GM19438 (cell line): ENCODE data around the gene LINC01488.

Source experiments
- ATAC-seq: cut with Tn5 transposase; IDR thresholded peaks from one replicate; pipeline ENCODE4 v1.9.1; 2021; ENCODE audit warnings: low read depth; ENCODE audit not compliant: unreplicated experiment

LINC01488 gene

DNA sequence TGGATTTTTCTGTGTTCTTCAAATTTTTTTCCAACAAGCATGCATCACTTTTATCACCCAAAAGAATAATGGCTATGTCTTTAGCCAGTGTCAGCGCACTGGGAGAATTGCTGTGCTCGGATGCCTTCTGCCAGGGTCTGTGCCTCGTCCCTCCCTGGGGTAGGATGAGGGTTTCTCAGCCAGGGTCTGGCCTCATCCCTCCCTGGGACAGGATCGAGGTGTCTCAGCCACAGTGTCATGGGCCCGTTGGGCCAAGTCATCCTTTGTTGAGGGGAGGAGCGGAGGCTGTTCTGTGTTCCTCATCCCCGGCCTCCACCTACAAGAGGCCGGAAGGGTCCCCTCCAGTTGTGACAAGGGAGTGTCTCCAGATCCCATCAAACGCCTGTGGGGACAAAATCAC, 22.7 kb downstream of the LINC01488 start:
- ATAC-seq, result no peak

DNA sequence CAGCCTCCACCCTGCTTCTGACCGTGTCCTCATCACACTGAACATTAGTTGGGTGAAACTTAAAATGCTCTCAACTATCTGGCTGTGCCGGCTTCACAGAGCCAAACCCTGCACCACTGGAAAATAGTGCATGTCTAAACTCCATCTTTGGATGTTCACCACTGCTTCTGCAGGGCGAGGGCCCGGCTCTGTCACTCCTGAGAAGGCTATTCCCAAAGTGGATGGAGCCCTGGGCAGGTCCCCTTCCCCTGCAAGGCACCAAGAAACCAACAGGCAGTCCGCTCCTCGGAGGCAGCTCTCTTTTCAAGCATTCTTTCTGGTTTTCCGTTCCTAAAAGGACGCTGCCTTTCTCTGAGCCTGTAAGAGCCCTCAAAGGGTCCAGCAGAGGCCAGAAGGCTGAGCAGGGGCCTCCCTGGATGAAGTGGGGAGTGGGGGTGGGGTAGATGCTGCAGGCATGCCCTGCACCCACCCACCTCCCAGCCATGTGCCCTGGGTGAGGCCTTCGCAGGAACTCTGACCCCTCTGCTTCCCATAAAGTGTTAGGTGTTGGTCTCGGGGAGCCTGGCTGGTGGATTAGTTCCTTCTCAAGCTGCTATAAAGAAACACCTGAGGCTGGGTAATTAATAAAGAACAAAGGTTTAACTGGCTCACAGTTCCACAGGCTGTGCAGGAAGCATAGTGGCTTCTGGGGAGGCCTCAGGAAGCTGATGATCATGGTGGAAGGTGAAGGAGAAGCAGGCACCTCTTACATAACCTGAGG, 23.3 kb downstream of the LINC01488 start:
- no peak for ATAC-seq

DNA sequence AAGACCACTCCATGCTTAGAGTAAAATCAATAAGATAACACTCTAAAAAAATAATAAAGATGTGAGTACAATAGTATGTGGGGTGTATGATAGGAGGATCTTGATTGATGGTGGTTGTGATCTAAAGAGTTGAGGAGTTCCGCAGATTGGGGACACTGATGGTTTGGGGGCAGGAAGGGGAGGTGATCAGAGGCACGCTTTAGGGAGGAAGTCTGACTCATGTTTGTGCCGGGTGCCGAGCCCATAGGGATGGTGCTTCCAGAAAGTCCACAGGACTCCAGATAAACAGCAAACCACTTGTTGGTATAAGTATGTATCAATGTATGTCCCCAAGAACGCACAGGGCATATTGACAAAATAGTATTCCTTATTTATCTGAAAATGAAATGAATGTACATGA, 27.5 kb downstream of the LINC01488 start:
- no peak for ATAC-seq

DNA sequence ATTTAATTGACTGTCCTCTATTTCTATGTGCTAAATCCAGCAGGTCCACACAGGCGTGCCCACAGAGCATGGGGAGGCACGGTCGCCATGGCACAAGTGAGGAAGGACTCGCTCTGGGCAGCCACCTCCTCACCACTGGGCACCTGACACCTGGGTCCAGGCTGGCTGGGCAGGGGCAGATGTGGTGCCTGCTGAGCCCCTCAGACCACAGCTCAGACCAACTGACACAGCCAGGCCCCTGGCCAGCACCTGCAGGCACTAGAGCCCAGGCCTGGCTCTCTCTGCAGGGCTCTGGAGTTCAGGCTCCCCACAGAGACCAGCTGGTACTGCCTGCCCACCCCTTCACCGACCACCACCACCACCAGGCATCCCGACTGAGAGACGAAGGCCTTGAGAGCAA, 27.9 kb downstream of the LINC01488 start:
- ATAC-seq, result no peak

DNA sequence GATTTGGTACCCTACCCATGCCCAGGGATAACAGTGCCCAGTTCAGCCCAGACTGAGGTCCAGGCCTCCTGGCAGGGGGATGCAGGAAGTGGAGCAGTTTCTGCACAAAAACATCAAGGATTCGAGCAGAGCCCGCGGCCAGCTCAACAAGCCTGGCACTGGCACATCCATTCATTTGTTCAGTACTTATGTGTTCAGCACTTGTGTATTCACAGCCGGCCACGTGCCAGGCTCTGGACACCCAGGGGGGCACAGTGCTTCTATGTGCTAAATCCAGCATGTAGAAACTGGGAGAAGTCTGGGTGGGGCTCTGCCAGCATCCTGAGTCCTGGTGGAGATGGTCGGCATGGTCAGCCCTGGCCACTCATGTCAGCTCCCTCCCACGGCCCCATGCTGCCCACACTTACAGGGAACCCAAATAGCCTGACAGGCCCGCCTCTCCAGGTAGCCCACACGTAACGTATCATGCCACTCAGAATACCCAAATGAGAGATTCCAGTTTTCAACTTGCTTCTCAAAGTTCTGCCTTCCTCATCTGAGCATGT, 28.5 kb downstream of the LINC01488 start:
- no peak for ATAC-seq

DNA sequence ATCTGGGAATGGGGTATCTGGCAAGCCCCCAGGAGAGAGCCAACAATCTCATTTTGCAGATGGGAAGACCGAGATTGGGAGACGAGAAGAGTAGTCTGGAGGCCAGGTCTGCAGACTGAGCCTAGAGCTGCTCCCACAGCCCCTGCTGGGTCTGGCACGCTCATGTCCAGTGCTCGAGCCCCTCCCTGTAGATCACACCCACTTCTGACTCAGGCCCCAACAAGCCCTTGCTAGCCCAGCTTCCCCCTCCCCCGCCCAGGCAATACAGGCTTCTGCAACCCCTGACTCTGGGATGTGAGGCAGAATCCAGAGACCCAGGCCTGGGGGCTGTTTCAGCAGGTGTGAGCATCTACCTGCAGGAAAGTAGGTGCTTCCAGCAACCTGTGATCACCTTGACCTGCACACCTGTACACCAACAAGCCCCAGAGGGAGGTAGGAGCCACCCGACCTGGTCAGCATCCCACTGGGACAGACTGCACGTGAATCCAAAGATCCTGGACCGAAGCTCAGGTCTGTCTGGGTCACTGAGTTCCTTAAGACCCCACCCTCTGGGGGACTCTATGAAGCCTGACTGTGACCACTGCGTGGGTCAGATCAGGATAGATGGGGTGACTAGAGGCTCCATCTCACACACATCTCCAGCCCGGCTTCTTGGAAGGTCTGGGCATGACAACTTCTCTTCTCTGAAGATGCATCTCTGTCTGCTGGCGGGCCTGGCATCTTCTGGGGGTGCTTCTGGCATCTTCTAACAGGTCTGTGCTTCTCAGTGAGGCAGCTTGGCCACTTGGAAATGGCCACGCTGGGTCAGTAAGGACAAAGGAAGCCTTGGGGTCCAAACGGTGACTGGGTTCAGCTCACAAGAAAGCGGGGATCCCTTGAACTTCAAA, 29.3 kb downstream of the LINC01488 start:
- no peak for ATAC-seq

DNA sequence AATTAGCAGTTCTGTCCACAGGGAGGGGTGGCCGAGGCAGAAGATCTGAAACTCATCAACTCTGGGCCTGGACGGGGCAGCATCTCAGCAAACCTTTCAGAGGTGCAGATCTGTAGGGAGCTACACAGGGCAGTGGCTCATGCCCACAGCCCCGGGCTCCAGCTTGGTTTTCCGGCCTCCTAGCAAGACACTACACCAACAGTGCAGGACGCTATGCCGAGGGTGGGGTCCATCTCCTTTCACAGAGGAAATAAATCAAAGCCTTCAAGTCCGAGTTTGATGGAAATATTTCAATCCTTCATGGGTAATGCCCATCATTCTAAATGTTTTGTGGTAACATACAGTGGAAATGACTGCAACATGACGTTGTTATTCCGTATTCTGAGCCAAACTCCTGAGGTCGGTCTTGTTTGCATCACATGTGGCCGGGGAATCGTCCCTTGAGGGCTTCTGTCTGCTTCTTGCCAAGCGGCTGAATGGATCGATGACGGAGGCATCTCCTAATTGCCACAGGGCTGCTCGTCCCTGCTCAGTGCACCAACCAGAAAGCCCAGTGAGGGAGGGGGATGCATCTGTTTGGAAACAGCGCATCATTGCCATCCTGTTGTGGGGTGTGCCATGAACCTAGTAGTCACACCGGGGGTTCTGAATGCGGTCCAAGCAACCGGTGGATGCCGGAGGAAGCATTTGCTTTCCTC, 30.0 kb downstream of the LINC01488 start:
- no peak for ATAC-seq

DNA sequence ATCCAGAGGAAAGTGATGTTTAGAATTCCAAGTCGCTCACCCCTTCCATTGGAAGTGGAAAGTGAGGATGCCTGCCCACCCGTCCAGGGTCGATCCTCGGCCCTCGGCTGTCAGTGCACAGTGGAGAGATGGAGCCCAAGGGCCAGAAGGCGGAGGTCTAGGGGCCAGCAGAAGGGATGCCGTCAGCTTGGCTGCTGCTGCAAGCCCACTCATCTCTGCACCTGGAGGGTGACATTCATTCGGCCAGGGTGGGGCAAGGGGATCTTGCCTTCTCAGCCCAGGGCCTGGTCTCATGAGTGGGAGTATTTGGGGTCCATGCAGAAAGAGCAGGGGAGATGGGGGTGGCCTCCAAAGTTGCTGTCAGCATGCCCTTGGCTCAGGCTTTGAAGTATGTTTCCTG, 30.7 kb downstream of the LINC01488 start:
- ATAC-seq, result no peak

DNA sequence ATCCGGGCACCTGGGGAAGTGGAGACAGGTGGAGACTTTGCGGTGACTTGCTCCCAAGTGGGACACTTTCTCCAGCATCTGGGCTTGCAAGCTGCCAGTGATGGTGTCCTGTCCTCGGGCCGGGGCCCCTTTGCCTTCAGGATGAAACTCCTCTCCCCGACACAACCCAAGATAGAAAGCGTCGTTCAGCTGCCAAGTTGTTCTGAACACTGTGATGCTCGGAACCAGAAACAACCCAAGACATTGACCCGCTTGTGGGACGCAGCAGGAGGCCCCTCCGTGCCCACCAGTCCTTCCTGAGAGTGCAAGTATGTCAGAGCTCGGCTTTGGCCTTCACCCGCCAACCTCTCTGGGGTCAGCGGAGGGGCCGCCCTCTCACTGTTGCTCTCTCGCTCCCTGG, 31.3 kb downstream of the LINC01488 start:
- ATAC-seq, result no peak

DNA sequence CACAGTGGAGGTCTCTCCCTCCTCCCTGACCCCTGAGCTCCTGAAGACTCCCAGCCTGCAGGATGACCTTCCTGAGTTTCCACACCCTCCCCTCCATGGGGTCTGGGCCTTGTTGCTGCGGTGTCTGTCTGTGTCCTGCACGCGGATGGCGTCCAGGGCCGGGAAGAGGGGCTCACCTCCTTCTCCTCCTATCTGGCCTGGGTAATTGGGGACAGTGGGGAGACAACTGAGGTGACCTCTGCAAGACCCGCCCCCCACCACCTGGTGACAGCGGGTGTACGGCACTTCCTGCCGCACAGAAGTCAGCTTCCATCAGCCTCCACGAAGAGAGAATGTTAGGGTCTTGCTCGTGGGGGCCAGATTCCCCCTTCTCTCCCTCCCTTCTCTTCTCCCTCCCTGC, 31.7 kb downstream of the LINC01488 start:
- no peak for ATAC-seq

DNA sequence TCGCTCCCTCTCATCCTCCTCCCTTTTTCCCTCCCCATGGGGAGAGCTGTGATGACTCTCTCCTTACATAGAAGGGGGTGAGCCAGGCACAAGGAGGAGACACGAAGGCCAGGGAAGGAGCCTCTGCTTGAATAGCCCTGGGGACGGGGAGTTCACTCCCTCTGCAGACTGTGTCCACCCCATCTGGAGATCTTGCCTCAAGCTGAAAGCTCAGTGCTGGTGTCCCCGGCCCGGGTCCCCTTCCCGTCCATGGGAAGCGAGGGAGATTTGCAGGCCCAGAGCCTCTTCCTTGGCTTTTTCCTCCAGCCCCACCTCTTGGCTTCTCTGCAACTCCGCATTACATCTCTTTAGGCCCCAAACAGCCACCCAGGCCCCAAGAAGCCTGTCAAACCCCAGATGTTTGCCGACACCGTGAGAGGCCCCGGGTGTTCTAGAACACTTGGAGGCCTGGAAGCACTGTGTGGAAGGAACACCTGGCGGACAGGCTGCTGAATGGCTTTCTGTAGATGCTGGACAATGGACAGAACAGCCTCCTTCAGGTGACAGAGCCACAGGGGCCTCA, 32.3 kb downstream of the LINC01488 start:
- no peak for ATAC-seq

DNA sequence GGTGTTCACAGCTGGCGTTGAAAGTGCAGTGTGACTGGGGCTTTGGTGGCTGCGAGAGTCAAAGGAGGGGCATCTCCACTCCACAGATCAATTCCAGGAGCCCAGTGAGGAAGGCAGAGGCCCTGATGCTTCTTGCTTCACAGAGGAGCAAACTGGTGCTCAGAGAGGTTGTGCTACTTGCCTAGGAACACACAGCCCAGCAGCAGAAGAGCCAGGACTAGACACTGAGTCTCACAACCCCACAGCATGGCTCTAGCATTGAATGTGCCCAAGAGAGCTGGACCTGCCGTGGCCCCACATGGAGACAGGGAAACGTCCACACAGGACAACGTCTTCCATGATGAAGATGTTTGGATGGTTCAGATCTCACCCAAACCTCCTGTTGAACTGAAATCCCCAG, 33.3 kb downstream of the LINC01488 start:
- no peak for ATAC-seq

DNA sequence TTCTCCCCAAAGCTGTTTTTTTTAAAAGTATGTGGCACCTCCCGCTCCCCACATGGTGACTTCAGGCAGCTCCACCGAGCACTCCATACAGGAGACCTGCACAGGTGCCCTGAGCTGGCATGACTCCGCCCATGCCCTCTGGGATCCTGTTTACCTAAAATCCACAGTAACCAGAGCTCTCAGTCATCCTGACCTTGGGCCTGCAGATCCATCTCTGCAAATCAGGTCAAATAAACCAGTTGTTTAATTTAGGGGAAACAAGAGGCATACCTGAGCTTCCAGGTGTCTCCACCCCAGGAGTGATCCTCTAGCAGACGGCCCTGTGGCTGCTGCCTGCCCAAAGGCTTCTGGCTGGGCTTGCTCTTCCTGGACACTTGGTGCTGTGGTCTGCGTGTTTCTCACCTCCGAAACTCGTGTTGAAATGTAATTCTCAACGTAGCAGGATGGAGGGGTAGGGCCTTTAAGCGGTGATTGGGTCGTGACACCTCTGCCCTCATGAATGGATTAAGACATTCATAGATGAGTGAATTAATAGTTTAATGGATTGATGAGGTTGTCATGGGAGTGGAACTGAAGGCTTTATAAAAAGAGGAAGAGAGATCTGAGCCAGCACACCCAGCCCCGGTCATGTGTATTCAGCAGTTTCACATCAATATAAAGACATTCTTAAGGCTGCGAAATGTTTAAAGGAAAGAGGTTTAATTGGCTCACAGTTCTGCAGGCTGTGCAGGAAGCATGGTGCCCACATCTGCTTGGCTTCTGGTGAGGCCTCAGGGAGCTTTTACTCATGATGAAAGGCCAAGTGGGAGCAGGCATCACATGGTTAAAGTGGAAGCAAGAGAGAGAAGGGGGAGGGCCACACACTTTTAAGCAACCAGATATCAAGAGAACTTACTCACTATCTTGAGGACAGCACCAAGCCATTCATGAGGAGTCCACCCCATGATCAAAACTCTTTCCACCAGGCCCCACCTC, 34.1 kb downstream of the LINC01488 start:
- ATAC-seq, result no peak

DNA sequence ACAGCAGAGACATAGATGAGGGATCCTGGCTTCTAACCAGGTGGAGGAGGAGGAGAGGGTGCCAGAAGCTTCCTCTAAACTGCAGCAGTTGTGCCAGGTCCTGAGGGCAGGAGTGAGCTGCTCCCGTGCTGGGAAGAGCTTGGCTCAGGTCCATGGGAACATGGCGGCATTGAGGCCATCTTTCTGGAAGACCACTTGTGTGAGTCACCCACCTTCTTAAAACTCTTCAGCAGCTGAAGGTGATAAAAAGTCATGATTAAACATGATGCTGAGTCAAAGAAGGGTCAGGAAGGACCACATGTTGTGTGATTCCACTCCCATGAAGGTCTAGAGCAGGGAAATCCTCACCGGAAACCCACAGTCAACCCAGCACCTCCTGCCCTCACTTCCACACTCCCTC, 35.1 kb downstream of the LINC01488 start:
- ATAC-seq, result no peak

DNA sequence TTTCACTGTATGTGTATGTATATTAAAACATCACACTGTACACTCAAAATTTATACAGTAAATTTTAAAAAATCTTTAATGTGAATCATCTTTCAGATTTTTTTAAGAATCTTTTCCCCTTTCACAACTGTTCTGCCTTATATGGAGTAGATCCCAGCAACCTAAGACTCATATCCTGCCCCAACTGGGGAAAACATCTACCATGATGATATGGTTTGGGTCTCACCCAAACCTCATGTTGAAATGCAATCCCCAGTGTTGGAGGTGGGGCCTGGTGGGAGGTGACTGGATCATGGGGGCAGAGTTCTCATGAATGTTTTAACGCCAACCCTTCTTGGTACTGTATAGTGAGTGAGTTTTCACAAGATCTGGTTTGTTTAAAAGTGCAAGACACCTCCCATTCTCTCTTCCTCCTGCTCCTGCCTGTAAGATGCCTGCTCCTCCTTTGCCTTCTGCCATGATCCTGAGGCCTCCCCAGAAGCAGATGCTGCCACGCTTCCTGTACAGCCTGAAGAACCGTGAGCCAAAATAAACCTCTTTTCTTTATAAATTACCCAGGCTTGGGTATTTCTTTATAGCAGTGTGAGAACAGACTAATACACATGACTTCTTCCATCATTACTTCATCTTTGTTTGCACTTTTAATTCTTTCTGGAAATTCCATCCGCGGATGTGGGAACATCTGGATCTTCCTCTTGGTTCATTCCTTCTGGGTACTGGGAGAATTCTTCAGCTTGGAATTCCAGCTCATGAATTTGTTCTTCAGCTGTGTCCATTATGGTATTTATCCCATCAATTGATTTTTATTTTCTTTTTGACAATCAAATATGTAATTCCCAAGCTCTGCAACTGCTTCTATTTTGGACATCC, 36.9 kb downstream of the LINC01488 start:
- ATAC-seq, result no peak

DNA sequence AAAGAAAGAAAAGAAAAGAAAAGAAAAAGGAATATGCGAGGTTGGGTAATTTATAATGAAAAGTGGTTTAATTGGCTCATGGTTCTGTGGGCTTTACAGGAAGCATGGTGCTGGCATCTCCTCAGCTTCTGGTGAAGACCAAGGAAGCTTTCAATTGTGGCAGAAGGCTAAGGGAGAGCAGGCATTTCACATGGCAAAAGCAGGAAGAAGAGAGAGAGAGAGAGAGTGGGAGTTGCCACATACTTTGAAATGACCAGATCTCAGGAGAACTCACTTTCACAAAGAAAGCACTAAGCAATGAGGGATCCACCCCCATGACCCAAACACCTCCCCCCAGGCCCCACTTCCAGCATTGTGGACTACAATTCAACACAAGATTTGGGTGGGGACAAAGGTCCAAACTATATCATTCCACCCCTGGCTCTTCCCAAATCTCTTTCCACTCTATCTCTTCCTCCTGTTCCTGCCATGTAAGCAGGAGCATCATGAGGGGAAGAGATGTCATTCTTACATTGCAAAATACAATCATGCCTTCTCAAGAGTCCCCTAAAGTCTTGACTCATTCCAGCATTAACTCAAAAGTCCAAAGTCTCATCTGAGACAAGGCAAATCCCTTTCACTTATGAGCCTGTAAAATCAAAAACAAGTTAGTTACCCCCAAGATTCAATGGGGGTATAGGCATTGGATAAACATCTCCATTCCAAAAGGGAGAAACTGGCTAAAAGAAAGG, 38.9 kb downstream of the LINC01488 start:
- no peak for ATAC-seq

DNA sequence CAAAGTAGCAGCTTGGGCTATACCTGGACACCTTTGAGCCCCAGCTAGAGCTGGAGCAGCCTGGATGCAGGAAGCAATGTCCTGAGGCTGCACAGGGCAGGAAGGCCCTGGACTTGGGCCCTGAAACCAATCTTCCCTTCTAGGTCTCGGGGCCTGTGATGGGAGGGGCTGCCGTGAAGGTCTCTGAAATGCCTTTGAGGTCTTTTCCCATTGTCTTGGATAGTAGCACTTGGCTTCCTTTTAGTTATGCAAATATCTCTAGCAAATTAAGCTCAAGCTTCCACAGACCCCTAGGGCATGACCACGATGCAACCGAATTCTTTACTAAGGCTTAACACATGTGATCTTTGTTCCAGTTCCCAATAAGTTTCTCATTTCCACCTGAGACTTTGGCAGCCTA, 40.0 kb downstream of the LINC01488 start:
- ATAC-seq, result no peak

DNA sequence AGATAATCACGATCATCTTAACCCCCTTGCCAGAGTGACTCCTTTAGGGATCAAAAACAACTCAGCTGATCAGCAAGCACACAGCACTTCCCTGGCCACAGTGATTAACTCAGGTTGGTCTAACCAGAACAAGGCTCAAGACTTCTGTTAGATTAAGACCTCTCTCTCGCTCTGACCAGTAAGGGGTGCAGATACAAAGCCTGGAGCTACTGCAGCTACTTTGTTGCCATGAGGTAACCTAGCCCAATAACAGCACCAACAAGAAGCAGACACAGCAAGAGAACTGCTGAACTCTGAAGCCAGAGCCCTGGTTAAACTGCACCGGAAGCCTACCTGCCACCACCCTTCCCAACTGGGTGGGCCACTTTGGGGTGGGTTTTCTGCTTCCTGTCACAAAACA, 42.0 kb downstream of the LINC01488 start:
- no peak for ATAC-seq
